PC-9 (cell line): ENCODE measurements around the gene HSD3B2. TPM values are rescaled to one million over a fixed set of nuclear protein-coding genes. Genes with fewer than 3 reads are reported as not detected.

Source experiments
- BruUV-seq: library from RNA; stranded (reverse); fragments of 400-500 nt; replicated peaks from 2 replicates; lab custom pipeline; 2021; lab: Mats Ljungman, UMichigan
- CTCF ChIA-PET: fragments of 300-600 bp; sonication (Branson Sonifier 250); formaldehyde crosslinking; loops from one replicate; lab custom pipeline; 2022; ENCODE audit warnings: antibody characterized with exemption; lab: Charles Lee
- POLR2A ChIA-PET: fragments of 300-600 bp; sonication (Branson Sonifier 250); formaldehyde crosslinking; loops from one replicate; lab custom pipeline; 2022; ENCODE audit warnings: antibody characterized with exemption; ENCODE audit not compliant: unreplicated experiment; lab: Charles Lee
- DNase-seq, 2 experiments: peaks; one replicate each; pipeline versions ENCODE4 v3.0.0 to v3.0.0-alpha.2; 2015 to 2022; ENCODE audit warnings: mixed read lengths in 1 of 2
- H2AFZ ChIP-seq: fragments of 200-600 bp; sonication (generic); 2 replicates; pipeline ENCODE4 v1.8.1; 2017; ENCODE audit warnings: antibody characterized with exemption
- H3F3A ChIP-seq: fragments of 200-600 bp; sonication (generic); 2 replicates; pipeline ENCODE4 v1.8.1; 2017; ENCODE audit warnings: antibody characterized with exemption, mild to moderate bottlenecking, low read depth; ENCODE audit not compliant: insufficient read depth
- H3K27ac ChIP-seq: fragments of 200-600 bp; sonication (generic); 2 replicates; pipeline ENCODE4 v1.6.1; 2016; ENCODE audit warnings: mixed run types
- H3K27me3 ChIP-seq: fragments of 200-600 bp; sonication (generic); 2 replicates; pipeline ENCODE4 v1.6.1; 2016; ENCODE audit warnings: low read depth, mixed run types; ENCODE audit not compliant: insufficient read depth
- H3K36me3 ChIP-seq: fragments of 200-600 bp; sonication (generic); 2 replicates; pipeline ENCODE4 v1.6.1; 2016; ENCODE audit warnings: low read depth, mixed run types
- H3K4me1 ChIP-seq: fragments of 200-600 bp; sonication (generic); replicated peaks from 2 replicates; pipeline ENCODE4 v1.6.1; 2016; ENCODE audit warnings: mixed run types; ENCODE audit not compliant: insufficient read depth
- H3K4me2 ChIP-seq: fragments of 200-600 bp; sonication (generic); 2 replicates; pipeline ENCODE4 v1.6.1; 2017; ENCODE audit warnings: mixed run types
- H3K4me3 ChIP-seq: fragments of 200-600 bp; sonication (generic); 2 replicates; pipeline ENCODE4 v1.6.1; 2016; ENCODE audit warnings: mixed run types
- H3K79me2 ChIP-seq: fragments of 200-600 bp; sonication (generic); 2 replicates; pipeline ENCODE4 v1.6.1; 2017; ENCODE audit warnings: low read depth, mixed run types
- H3K9me2 ChIP-seq: fragments of 200-600 bp; sonication (generic); 2 replicates; pipeline ENCODE4 v1.8.1; 2017; ENCODE audit warnings: mild to moderate bottlenecking; ENCODE audit not compliant: insufficient read depth
- H3K9me3 ChIP-seq: fragments of 200-600 bp; sonication (generic); 2 replicates; pipeline ENCODE4 v1.8.1; 2016; ENCODE audit warnings: low read depth; ENCODE audit not compliant: insufficient read depth
- H4K20me1 ChIP-seq: fragments of 200-600 bp; sonication (generic); 2 replicates; pipeline ENCODE4 v1.8.1; 2017; ENCODE audit not compliant: insufficient read depth
- CTCF ChIP-seq: fragments of 200-600 bp; sonication (generic); conservative IDR thresholded peaks from 2 replicates; pipeline ENCODE4 v1.6.1; 2017; ENCODE audit warnings: mixed run types, antibody characterized with exemption, mild to moderate bottlenecking, moderate library complexity
- EZH2 ChIP-seq: fragments of 200-600 bp; sonication (generic); IDR thresholded peaks from 2 replicates; pipeline ENCODE4 v1.8.0; 2017; ENCODE audit warnings: antibody characterized with exemption, low read depth
- intact Hi-C: fragments of 100-400 bp; cut with micrococcal nuclease; formaldehyde crosslinking; loops from one replicate; pipeline ENCODE4 v1.10.0; 2022; ENCODE audit not compliant: unreplicated experiment
- total RNA-seq: library from RNA; stranded (reverse); gene quantifications from 2 replicates; pipeline ENCODE4 v1.2.3, GENCODE V29; 2021

HSD3B2 gene
- total RNA-seq, 1 experiment from 2014 or later = not detected

GRCh38 chr1:119467219-119467618, 52.3 kb downstream of the HSD3B2 start:
- H3K9me3 ChIP-seq = no peaks in the 10 kb centered on the region
- H3K27me3 ChIP-seq = peaks cover 2% of the 10 kb centered on the region; the same call in 1 of the 2 replicates
- H2AFZ ChIP-seq = no peak overlapping the region
- no peak for DNase-seq
- no peaks in the 10 kb centered on the region for H4K20me1 ChIP-seq
- POLR2A ChIA-PET = no interaction called here
- BruUV-seq = no TSS peak
- no peaks in the 10 kb centered on the region for H3F3A ChIP-seq
- H3K36me3 ChIP-seq = no peaks in the 10 kb centered on the region
- TF ChIP-seq CTCF (no peak), EZH2 (no peak)
- no peaks in the 10 kb centered on the region for H3K4me1 ChIP-seq
- no peak overlapping the region for H3K27ac ChIP-seq
- H3K79me2 ChIP-seq = no peaks in the 10 kb centered on the region
- H3K4me2 ChIP-seq = no peak overlapping the region
- H3K4me3 ChIP-seq = no peak overlapping the region
- CTCF ChIA-PET = no interaction called here
- intact Hi-C loops = no loop called here
- H3K9me2 ChIP-seq = no peaks in the 10 kb centered on the region

GRCh38 chr1:119467857-119468668, 53.1 kb downstream of the HSD3B2 start:
- Histone ChIP-seq H3K4me2 (no peak overlapping the region), H3F3A (no peaks in the 10 kb centered on the region), H3K27me3 (peaks cover 4% of the 10 kb centered on the region; the same call in 1 of the 2 replicates), H3K9me3 (no peaks in the 10 kb centered on the region), H3K4me1 (no peaks in the 10 kb centered on the region), H3K9me2 (no peaks in the 10 kb centered on the region), H3K36me3 (no peaks in the 10 kb centered on the region), H4K20me1 (no peaks in the 10 kb centered on the region), H3K4me3 (no peak overlapping the region), H3K79me2 (no peaks in the 10 kb centered on the region), H2AFZ (no peak overlapping the region), H3K27ac (no peak overlapping the region)
- intact Hi-C loops = no loop called here
- CTCF ChIA-PET = no interaction called here
- no peak for DNase-seq
- TF ChIP-seq CTCF (no peak), EZH2 (no peak)
- no TSS peak for BruUV-seq
- POLR2A ChIA-PET = interaction anchor here (0.6 kb wide), 1 partner anchor 1812 kb away, joined by 6 read pairs; no protein-coding TSS in a partner anchor

GRCh38 chr1:119469741-119470140, 54.8 kb downstream of the HSD3B2 start:
- TF ChIP-seq CTCF (no peak), EZH2 (no peak)
- no peaks in the 10 kb centered on the region for H3F3A ChIP-seq
- no peak overlapping the region for H2AFZ ChIP-seq
- H3K4me3 ChIP-seq = no peak overlapping the region
- H3K27ac ChIP-seq = no peak overlapping the region
- no peaks in the 10 kb centered on the region for H3K9me3 ChIP-seq
- no peaks in the 10 kb centered on the region for H3K4me1 ChIP-seq
- H3K36me3 ChIP-seq = no peaks in the 10 kb centered on the region
- no peaks in the 10 kb centered on the region for H4K20me1 ChIP-seq
- ChIA-PET CTCF (no interaction called here), POLR2A (no interaction called here)
- intact Hi-C loops = loop anchor here (5.0 kb wide), 1 partner anchor 192 kb away; no protein-coding TSS in a partner anchor
- no peak for DNase-seq
- no peaks in the 10 kb centered on the region for H3K79me2 ChIP-seq
- no TSS peak for BruUV-seq
- H3K4me2 ChIP-seq = no peak overlapping the region
- peaks cover 4% of the 10 kb centered on the region; the same call in 1 of the 2 replicates for H3K27me3 ChIP-seq
- H3K9me2 ChIP-seq = no peaks in the 10 kb centered on the region
